Measurements from ENCODE around the gene RBFOX2. TPM values are rescaled to one million over a fixed set of nuclear protein-coding genes. Genes with fewer than 3 reads are reported as not detected.

The RBFOX2 gene
- total and polyA plus RNA-seq, 10 of the 15 experiments (the other 5 are each of a cell fraction or from before 2014, with no cell fraction given): 0.01 to 2.7 (median 0.17) TPM; not detected in 4

- Histone ChIP-seq H3K9me3 (replicated peaks; ENCODE audit: control insufficient read depth, insufficient read depth, low read length) (no peaks in the 10 kb centered on the region), H4K20me1 (ENCODE audit: control insufficient read depth, insufficient read depth) (no peaks in the 10 kb centered on the region), H3K4me3 (no peak overlapping the region), H2AFZ (ENCODE audit: control insufficient read depth, low read depth, low read length) (no peak overlapping the region), H3K27me3 (replicated peaks in 1 of 2; ENCODE audit: control insufficient read depth in 2 of 2, insufficient read depth in 2 of 2, low read length in 1 of 2) (no peaks in the 10 kb centered on the region; a peak in 1 of 4 replicates), H3K9ac (ENCODE audit: control insufficient read depth, insufficient read depth, low read length) (no peak overlapping the region), H3K4me2 (ENCODE audit: control insufficient read depth, insufficient read depth) (no peak overlapping the region), H3K79me2 (ENCODE audit: control insufficient read depth, insufficient read depth, low read length) (no peaks in the 10 kb centered on the region), H3K27ac (ENCODE audit: control insufficient read depth, insufficient read depth) (no peak overlapping the region), H3K4me1 (ENCODE audit: control insufficient read depth, insufficient read depth, low read length) (no peaks in the 10 kb centered on the region), H3K36me3 (ENCODE audit: control insufficient read depth in 2 of 2, insufficient read depth in 2 of 2, low read length in 1 of 2) (no peaks in the 10 kb centered on the region)
- ATAC-seq: no peak
- BruUV-seq (replicated peaks): no TSS peak
- FAIRE-seq: no peak
- in situ Hi-C loops (cut with MboI) (no loop called here), intact Hi-C loops (cut with micrococcal nuclease; ENCODE audit: unreplicated experiment) (no loop called here)
- SMC1A ChIA-PET (ENCODE audit: uncharacterized antibody, unreplicated experiment): interaction anchor here (0.6 to 1.7 kb wide), 2 partner anchors 14 to 459 kb away, joined by 3 to 4 read pairs; no protein-coding TSS in a partner anchor
- RAD21 ChIA-PET (ENCODE audit: unreplicated experiment): no interaction called here
- no peak for DNase-seq (ENCODE audit: low read depth, low spot score)
- TF ChIP-seq GABPA (IDR thresholded peaks at IDR 0.05; ENCODE audit: low read depth) (no peak), MEF2A (IDR thresholded peaks at IDR 0.05; ENCODE audit: insufficient read depth, low read depth, low read length) (no peak), TAF1 (IDR thresholded peaks at IDR 0.05; ENCODE audit: borderline replicate concordance, low read depth, low read length) (no peak), NFIC (IDR thresholded peaks at IDR 0.05; ENCODE audit: low read depth, low read length) (no peak), LARP7 (IDR thresholded peaks at IDR 0.05) (no peak), MLLT1 (IDR thresholded peaks at IDR 0.05) (no peak), ZNF207 (IDR thresholded peaks at IDR 0.05; ENCODE audit: borderline replicate concordance) (no peak), SREBF1 (IDR thresholded peaks at IDR 0.05; ENCODE audit: low read length) (no peak), ELK1 (IDR thresholded peaks at IDR 0.05; ENCODE audit: low read depth, low read length) (no peak), ZBED1 (IDR thresholded peaks at IDR 0.05; ENCODE audit: borderline replicate concordance) (no peak)
- POLR2A ChIA-PET: interaction anchor here (1.1 kb wide), 1 partner anchor 19 kb away, joined by 3 read pairs; no protein-coding TSS in a partner anchor
- 10% methylated on average over 4 of the region's 4 CpGs for WGBS (ENCODE audit: insufficient coverage, insufficient replicate concordance, low lambda C conversion rate, missing lambda C conversion rate)
- CTCF ChIA-PET: interaction anchor here (0.8 to 1.9 kb wide), 2 partner anchors 12 to 95 kb away, joined by 3 to 4 read pairs; no protein-coding TSS in a partner anchor
Measured at GRCh38 chr22:35970616-35971455, 57.8 kb downstream of the RBFOX2 start.

Measured in GM12878 (cell line).